ENCODE measurements around the gene C1orf105.
"Not testable (repeated sequence)": the region's sequence is repeated elsewhere in the genome, so short reads cannot be mapped to it uniquely, and the experiment has no call there.

Gene C1orf105

GRCh38 chr1:172473842-172474241 lies 53.4 kb downstream of the C1orf105 start:
- no peak for DNase-seq (ENCODE audit: low read depth, low spot score)

DNA sequence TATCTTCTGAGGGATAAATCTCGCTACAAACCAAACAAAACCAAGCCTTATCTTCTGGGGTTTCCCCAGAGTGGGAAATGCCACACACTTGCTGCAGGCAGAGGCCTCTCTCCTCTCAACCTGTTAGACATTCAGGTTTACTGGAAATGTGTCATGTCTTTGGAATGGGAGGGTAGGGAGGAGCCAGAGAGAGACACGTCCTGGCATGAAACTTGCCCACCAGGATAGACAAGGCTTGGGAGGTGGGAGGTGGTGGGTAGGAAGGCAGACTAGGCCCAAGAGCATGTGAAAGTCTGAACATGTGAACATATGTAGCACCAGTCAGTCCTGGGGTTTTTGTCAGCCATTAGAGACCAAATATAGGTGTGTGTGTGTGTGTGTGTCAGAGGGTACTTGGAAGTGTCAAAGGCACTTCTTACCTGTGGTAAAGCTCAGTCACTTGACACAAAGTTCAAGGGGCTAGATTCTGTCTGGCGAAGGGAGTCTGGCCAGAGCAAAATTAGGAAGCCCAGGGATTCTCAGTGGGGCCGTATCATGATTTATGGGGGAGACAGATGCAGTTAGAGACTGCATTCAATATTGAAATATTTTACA lies 55.8 kb downstream of the C1orf105 start:
- DNase-seq (ENCODE audit: low read depth, low spot score) = no peak
- H3K4me3 ChIP-seq (ENCODE audit: low read length) = no peak overlapping the region

More at GRCh38 chr1:172473842-172474241, 53.4 kb downstream of the C1orf105 start:
- H3K4me3 ChIP-seq (ENCODE audit: low read length) = no peak overlapping the region

- no peak overlapping the region for H3K4me3 ChIP-seq (ENCODE audit: low read length)
- DNase-seq (ENCODE audit: low read depth, low spot score) = no peak
Measured at GRCh38 chr1:172477216-172477615, 56.7 kb downstream of the C1orf105 start.

DNA sequence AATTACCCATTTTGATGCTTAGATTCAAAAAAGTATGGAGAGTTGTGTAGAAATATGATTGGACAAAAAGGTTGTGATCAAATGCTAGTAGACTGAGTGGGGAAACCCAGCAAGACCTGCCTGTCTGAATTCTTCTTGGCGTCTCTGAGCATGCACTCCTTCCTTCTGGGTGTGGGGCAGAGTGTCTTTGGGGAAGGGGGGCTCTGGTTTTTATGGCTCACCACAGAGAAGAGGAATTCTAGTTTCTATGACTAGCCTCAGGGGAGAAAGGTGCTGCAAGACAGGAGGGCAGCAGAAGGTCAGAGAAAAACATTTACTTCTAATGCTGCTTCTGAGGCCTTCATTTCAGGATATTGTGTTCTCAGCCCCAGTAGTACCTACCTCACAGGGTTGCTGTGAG lies 57.3 kb downstream of the C1orf105 start:
- no peak for DNase-seq (ENCODE audit: low read depth, low spot score)
- H3K4me3 ChIP-seq (ENCODE audit: low read length) = no peak overlapping the region

- no peak for DNase-seq (ENCODE audit: low read depth, low spot score)
- no peak overlapping the region for H3K4me3 ChIP-seq (ENCODE audit: low read length)
Measured at GRCh38 chr1:172478485-172478884, 58.0 kb downstream of the C1orf105 start.

- no peak overlapping the region for H3K4me3 ChIP-seq (ENCODE audit: low read length)
- peak; percentile 66 for DNase-seq (ENCODE audit: low read depth, low spot score)
Measured at GRCh38 chr1:172480431-172480830, 59.9 kb downstream of the C1orf105 start.

- DNase-seq (ENCODE audit: low read depth, low spot score) = no peak
- H3K4me3 ChIP-seq (ENCODE audit: low read length) = no peak overlapping the region
Measured at GRCh38 chr1:172482044-172482443, 61.6 kb downstream of the C1orf105 start.

- no peak overlapping the region for H3K4me3 ChIP-seq (ENCODE audit: low read length)
- DNase-seq (ENCODE audit: low read depth, low spot score) = no peak
Measured at GRCh38 chr1:172483448-172483847, 63.0 kb downstream of the C1orf105 start.

GRCh38 chr1:172484252-172484651 lies 63.8 kb downstream of the C1orf105 start:
- DNase-seq (ENCODE audit: low read depth, low spot score) = no peak
- no peak overlapping the region for H3K4me3 ChIP-seq (ENCODE audit: low read length)

DNA sequence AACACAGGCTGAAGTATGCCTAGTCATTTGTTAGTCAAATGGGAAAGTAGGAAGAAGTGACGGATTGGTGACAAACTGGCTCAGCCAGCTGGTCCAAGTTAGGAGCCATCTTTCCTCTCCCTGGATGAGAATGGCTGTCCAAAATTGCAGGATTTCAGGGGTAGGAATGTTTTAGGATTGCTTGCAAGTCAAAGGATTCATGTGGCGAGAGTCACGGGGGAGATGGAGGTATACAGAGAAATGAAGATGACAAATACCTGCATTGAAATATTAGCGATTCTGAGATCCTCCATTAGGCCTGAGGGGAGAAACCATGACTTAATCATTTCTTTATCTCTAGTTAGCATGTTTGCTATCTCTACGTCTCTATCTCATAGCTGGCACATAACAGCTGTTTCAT lies 65.1 kb downstream of the C1orf105 start:
- H3K4me3 ChIP-seq (ENCODE audit: low read length) = no peak overlapping the region
- no peak for DNase-seq (ENCODE audit: low read depth, low spot score)

DNA sequence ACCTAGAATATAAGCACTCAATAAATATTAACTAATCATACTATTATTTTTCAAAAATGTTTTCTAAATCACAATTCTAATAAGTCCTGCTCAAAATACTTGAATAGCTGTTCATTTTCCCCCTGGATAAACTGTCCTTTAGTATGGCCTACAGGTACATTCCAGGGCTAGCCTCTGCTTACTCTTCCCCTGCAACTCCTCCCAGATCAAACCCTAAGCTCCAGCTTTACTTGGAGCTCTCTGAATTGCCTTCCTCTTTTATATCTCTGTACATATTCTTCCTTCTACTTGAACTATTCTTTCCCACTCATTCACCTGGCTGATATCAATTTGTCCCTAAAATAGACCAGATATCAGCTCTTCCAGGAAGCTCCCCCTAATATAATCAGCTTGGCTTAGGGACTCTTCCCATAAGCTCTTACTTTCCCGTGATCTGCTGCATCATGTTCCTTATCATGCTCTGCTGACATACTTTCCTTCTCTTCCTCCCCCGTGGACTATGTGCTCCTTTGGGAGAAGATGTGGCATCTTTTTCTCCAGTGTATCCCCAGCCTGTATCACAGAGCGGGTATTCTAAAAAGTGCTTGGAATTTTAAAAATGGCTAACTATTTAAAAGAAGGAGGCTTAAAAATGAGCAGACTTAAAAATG lies 66.4 kb downstream of the C1orf105 start:
- H3K4me3 ChIP-seq (ENCODE audit: low read length) = no peak overlapping the region
- no peak for DNase-seq (ENCODE audit: low read depth, low spot score)

DNA sequence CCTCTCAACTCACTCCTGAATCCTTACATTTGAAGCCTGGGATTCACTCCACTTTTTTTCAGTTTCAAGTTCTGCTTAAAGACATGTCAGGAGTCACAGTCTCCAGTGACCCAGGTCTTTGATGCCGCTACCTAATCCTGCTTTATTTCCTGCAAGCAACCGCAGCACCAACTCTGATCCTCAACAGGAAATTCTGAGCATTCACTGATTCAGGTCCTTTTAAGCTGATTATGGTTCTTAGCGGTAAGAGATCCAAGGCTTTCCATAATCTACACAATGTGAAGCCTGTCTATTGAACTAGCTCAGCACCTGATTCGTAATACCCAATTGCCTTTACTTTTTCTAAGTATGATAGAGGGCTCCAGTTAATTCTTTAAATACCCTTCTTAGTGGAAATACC lies 67.1 kb downstream of the C1orf105 start:
- DNase-seq (ENCODE audit: low read depth, low spot score) = peak; percentile 67
- H3K4me3 ChIP-seq (ENCODE audit: low read length) = no peak overlapping the region

DNA sequence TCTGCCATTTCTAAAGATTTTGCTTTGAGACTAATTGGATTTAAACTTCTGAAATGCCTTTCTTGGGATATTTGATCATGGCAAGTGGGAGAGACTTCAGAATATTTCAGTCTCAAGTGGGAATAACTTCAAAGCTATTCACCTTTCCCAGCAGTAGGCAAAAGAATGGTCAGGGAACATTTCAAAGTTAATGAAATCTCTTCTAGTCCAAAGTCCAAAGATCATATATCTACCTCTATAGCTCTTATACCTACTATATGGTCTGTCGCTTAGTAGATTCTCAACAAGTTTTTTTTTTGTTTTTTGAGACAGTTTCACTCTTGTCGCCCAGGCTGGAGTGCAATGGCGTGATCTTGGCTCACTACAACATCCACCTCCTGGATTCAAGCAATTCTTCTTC lies 67.9 kb downstream of the C1orf105 start:
- no peak overlapping the region for H3K4me3 ChIP-seq (ENCODE audit: low read length)

DNA sequence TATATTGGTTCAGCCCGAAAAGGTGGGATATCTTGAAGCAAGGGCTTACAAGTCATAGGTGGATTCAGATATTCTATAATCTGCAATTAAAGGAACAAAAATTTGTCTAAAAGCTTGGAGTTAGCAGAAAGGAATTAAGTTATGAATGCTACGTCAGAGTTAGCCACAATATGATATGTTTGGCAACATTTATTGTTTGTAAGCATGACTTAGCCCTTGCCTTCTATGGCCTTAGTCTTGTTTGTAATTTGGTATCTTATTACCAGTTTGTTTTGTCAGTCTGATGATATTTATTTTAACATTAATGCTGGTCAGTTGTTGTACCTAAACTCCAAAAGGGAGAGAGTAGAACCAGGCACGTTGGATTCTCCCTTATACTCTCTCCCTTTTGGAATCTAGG lies 69.4 kb downstream of the C1orf105 start:
- DNase-seq (ENCODE audit: low read depth, low spot score) = no peak
- H3K4me3 ChIP-seq (ENCODE audit: low read length) = no peak overlapping the region

More for the DNA sequence above, 67.9 kb downstream of the C1orf105 start:
- no peak for DNase-seq (ENCODE audit: low read depth, low spot score)

GRCh38 chr1:172492421-172492820 lies 71.9 kb downstream of the C1orf105 start:
- no peak for DNase-seq (ENCODE audit: low read depth, low spot score)
- no peak overlapping the region for H3K4me3 ChIP-seq (ENCODE audit: low read length)

GRCh38 chr1:172494166-172494565 lies 73.7 kb downstream of the C1orf105 start:
- DNase-seq (ENCODE audit: low read depth, low spot score) = no peak

DNA sequence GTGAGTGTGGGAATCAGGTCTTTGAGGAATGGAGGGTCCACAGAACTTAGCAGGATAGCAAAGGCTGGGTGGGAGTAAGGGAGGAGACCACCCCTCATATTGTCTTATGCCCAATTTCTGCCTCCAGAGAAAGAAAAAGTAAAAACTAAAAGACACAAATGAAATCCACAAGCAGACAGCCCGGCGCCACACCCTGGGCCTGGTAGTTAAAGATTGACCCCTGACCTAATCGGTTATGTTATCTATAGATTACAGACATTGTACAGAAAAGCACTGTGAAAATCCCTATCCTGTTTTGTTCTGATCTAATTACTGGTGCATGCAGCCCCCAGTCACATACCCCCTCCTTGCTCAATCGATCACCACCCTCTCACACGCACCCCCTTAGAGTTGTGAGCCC lies 75.6 kb downstream of the C1orf105 start:
- H3K4me3 ChIP-seq (ENCODE audit: low read length); DNase-seq (ENCODE audit: low read depth, low spot score): not testable (repeated sequence)

More at GRCh38 chr1:172494166-172494565, 73.7 kb downstream of the C1orf105 start:
- no peak overlapping the region for H3K4me3 ChIP-seq (ENCODE audit: low read length)

DNA sequence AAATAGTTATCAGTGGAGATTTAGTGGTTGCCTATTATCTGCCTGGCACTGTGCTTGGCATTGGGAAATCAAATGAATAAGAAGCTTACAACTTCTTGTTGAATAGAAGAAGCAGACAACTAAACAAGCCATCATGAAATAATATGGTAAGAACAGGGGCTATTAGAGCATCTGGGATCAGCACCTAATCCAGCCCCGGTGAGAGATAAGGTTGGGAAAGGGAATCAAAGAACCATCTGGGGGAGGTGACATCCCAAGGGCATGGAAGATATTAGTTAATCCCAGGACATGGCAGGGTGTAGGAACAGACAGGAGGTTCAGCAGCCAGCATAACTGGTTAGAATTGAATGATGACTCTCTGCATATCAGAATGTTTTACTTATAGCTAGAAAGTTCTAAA lies 76.2 kb downstream of the C1orf105 start:
- H3K4me3 ChIP-seq (ENCODE audit: low read length) = no peak overlapping the region
- no peak for DNase-seq (ENCODE audit: low read depth, low spot score)

- no peak for DNase-seq (ENCODE audit: low read depth, low spot score)
- no peak overlapping the region for H3K4me3 ChIP-seq (ENCODE audit: low read length)
Measured at GRCh38 chr1:172497230-172497629, 76.7 kb downstream of the C1orf105 start.

GRCh38 chr1:172498857-172499256 lies 78.4 kb downstream of the C1orf105 start:
- no peak for DNase-seq (ENCODE audit: low read depth, low spot score)
- no peak overlapping the region for H3K4me3 ChIP-seq (ENCODE audit: low read length)

GRCh38 chr1:172499636-172500141 lies 79.2 kb downstream of the C1orf105 start:
- DNase-seq (ENCODE audit: low read depth, low spot score) = no peak
- no peak overlapping the region for H3K4me3 ChIP-seq (ENCODE audit: low read length)

All from Jurkat, Clone E6-1 (cell line).